Esophagus muscularis mucosa (tissue), 4 donors: ENCODE data around the gene PICALM.

Experiments used
- EP300 ChIP-seq: sonication (generic); formaldehyde crosslinking; IDR thresholded peaks from one replicate; pipeline ENCODE4 v1.6.1; 2017; ENCODE audit warnings: antibody characterized with exemption
- POLR2A ChIP-seq: fragments of 450-650 bp; IDR thresholded peaks from one replicate; pipeline ENCODE4 v1.6.1; 2017; ENCODE audit warnings: antibody characterized with exemption, moderate library complexity, mild to moderate bottlenecking, low read depth
- POLR2AphosphoS5 ChIP-seq, 2 donors: sonication (generic); formaldehyde crosslinking; IDR thresholded peaks; one replicate each; pipeline ENCODE4 v1.6.1; 2017; ENCODE audit warnings: antibody characterized with exemption in 2 of 2
- TF ChIP-seq, protein P1 (sequence below), 3 experiments: fragments of 200-600 bp in 2 of 3; fragments of 450-650 bp in 1 of 3; sonication (generic) in 2 of 3; IDR thresholded peaks; one replicate each; pipeline ENCODE4 v1.5.1; 2017 to 2019; ENCODE audit warnings: antibody characterized with exemption in 3 of 3, mild to moderate bottlenecking in 2 of 3, moderate library complexity in 1 of 3

DNA sequence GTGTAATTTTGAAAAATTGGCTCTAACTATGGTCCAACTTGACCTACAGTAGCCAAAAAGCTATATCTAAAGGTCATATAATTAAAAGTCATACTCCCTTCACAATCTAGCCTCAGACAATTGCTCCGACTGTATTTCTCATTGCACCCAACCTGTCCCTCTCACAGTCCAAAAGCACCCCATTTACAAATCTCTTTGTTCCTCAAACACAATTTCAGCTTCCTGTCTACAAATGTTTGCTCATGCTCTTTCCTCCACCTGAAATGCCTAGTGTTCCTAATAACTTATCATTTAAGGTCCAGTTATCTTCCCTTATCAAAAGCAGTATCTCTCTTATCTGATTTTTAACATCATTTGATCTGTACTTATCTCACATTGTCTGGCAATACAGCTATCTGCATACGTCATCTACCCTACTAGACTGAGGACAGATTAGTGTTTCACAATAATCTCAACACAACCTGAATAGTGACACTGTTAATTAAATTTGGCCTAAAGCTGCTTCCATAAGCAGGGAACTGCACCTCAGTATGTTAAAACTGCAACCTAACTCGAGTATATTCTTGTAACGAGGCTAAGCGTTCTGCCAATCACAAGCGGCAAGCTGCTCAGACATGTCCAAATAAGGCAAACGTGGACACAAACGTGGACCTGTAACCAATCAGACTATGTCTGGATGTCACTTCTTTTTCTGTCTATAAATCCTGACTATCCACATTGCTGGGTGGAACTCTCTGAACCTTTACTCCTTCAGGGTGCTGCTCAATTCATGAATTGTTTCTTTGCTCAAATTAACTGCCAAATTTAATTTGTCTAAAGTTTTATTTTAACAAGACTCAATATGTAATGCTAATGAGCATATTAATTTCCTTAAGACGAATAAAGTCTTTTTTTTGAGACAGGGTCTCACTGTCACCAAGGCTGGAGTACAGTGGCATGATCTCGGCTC, 15.9 kb downstream of the PICALM start:
- TF ChIP-seq, protein P1, sequence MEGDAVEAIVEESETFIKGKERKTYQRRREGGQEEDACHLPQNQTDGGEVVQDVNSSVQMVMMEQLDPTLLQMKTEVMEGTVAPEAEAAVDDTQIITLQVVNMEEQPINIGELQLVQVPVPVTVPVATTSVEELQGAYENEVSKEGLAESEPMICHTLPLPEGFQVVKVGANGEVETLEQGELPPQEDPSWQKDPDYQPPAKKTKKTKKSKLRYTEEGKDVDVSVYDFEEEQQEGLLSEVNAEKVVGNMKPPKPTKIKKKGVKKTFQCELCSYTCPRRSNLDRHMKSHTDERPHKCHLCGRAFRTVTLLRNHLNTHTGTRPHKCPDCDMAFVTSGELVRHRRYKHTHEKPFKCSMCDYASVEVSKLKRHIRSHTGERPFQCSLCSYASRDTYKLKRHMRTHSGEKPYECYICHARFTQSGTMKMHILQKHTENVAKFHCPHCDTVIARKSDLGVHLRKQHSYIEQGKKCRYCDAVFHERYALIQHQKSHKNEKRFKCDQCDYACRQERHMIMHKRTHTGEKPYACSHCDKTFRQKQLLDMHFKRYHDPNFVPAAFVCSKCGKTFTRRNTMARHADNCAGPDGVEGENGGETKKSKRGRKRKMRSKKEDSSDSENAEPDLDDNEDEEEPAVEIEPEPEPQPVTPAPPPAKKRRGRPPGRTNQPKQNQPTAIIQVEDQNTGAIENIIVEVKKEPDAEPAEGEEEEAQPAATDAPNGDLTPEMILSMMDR (IDR thresholded peaks at IDR 0.05), result no peak
- TF ChIP-seq EP300 (no peak), POLR2AphosphoS5 (IDR thresholded peaks at IDR 0.05) (no peak), POLR2A (no peak)
